ENCODE data around the gene KRTAP10-4. TPM values are rescaled to one million over a fixed set of nuclear protein-coding genes. Genes with fewer than 3 reads are reported as not detected.

The KRTAP10-4 gene
- total RNA-seq, 1 experiment from 2014 or later, result not detected

DNA sequence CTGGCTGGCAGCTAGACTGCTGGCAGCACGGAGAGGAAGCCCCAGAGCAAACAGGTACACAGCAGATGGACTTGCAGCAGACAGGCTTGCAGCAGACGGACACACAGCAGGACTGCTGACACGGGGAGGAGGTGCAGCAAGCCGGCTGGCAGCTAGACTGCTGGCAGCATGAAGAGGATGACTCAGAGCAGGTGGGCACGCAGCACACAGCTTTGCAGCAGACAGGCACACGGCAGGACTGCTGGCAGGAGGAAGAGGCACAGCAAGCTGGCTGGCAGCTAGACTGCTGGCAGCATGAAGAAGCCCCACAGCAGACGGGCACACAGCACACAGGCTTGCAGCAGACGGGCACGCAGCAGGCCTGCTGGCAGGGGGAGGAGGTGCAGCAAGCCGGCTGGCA is 22.7 kb upstream of the KRTAP10-4 start:
- H3K9me2 ChIP-seq (ENCODE audit: insufficient read depth), result no peaks in the 10 kb centered on the region
- DNase-seq (ENCODE audit: low read depth, low spot score), result no peak
- CTCF ChIA-PET, result no interaction called here
- H2AFZ ChIP-seq (ENCODE audit: low read depth, low read length, poor library complexity, severe bottlenecking), result no peak overlapping the region
- TF ChIP-seq YY1 (IDR thresholded peaks at IDR 0.05; ENCODE audit: extremely low read depth, insufficient replicate concordance, low read depth, low read length) (no peak), ZFX (IDR thresholded peaks at IDR 0.05) (no peak), POLR2AphosphoS5 (IDR thresholded peaks at IDR 0.05; ENCODE audit: low read depth, low read length) (no peak), EZH2 (IDR thresholded peaks at IDR 0.05) (no peak)
- TF ChIP-seq, protein P1, sequence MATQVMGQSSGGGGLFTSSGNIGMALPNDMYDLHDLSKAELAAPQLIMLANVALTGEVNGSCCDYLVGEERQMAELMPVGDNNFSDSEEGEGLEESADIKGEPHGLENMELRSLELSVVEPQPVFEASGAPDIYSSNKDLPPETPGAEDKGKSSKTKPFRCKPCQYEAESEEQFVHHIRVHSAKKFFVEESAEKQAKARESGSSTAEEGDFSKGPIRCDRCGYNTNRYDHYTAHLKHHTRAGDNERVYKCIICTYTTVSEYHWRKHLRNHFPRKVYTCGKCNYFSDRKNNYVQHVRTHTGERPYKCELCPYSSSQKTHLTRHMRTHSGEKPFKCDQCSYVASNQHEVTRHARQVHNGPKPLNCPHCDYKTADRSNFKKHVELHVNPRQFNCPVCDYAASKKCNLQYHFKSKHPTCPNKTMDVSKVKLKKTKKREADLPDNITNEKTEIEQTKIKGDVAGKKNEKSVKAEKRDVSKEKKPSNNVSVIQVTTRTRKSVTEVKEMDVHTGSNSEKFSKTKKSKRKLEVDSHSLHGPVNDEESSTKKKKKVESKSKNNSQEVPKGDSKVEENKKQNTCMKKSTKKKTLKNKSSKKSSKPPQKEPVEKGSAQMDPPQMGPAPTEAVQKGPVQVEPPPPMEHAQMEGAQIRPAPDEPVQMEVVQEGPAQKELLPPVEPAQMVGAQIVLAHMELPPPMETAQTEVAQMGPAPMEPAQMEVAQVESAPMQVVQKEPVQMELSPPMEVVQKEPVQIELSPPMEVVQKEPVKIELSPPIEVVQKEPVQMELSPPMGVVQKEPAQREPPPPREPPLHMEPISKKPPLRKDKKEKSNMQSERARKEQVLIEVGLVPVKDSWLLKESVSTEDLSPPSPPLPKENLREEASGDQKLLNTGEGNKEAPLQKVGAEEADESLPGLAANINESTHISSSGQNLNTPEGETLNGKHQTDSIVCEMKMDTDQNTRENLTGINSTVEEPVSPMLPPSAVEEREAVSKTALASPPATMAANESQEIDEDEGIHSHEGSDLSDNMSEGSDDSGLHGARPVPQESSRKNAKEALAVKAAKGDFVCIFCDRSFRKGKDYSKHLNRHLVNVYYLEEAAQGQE (IDR thresholded peaks at IDR 0.05; ENCODE audit: low read depth), result no peak
- TF ChIP-seq, protein P2, sequence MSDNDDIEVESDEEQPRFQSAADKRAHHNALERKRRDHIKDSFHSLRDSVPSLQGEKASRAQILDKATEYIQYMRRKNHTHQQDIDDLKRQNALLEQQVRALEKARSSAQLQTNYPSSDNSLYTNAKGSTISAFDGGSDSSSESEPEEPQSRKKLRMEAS (IDR thresholded peaks at IDR 0.05), result no peak
- H3K9me3 ChIP-seq (ENCODE audit: control insufficient read depth in 1 of 2, insufficient read depth in 1 of 2, low read depth in 1 of 2, low read length in 2 of 2), result peaks cover 0 to 7% of the 10 kb centered on the region in 2 experiments; a peak in 2 of 4 replicates
- no peak overlapping the region for H3K9ac ChIP-seq (ENCODE audit: low read length)
- POLR2A ChIA-PET, result no interaction called here
- no peak overlapping the region for H3K4me2 ChIP-seq (ENCODE audit: low read length)
- intact Hi-C loops (cut with micrococcal nuclease), result no loop called here
- RAD21 ChIA-PET (ENCODE audit: low non-redundant PET in 1 of 2, low total read pairs in 2 of 2, uncharacterized antibody in 2 of 2, unreplicated experiment in 2 of 2), result no interaction called here
- H3K27ac ChIP-seq (ENCODE audit: low read depth, low read length), result no peak overlapping the region
- H4K20me1 ChIP-seq (ENCODE audit: insufficient read depth), result no peaks in the 10 kb centered on the region
- no peak for ATAC-seq
- no peaks in the 10 kb centered on the region for H3K36me3 ChIP-seq (ENCODE audit: control insufficient read depth in 1 of 2, insufficient read depth in 2 of 2, low read length in 2 of 2)
- no peaks in the 10 kb centered on the region for H3K27me3 ChIP-seq (ENCODE audit: insufficient read depth, low read length)
- no TSS peak for BruUV-seq (replicated peaks)
- no peaks in the 10 kb centered on the region for H3K4me1 ChIP-seq (ENCODE audit: control insufficient read depth in 1 of 2, insufficient read depth in 2 of 2, low read length in 2 of 2)
- no peaks in the 10 kb centered on the region for H3K79me2 ChIP-seq (ENCODE audit: insufficient read depth, low read length)
- no peak overlapping the region for H3K4me3 ChIP-seq (replicated peaks in 1 of 2; ENCODE audit: low read depth in 1 of 2, low read length in 2 of 2)
